Fibroblast of lung (primary cell): Measurements from ENCODE around the gene PIK3AP1. TPM values are rescaled to one million over a fixed set of nuclear protein-coding genes. Genes with fewer than 3 reads are reported as not detected.
A peak's percentile ranks its signal among the peaks of the same experiment; 100 is the strongest.

Source experiments
- DNase-seq, 2 donors: peaks; one replicate each; pipeline versions ENCODE4 v3.0.0 to v3.0.0-alpha.2; 2010; ENCODE audit warnings: low read depth in 2 of 2
- H2AFZ ChIP-seq: 2 replicates; pipeline ENCODE4 v1.5.1; 2012; ENCODE audit warnings: low read length, control low read depth, inconsistent platforms
- H3K27ac ChIP-seq: 2 replicates; pipeline ENCODE4 v1.5.1; 2011; ENCODE audit warnings: low read length, control low read depth; ENCODE audit not compliant: insufficient read depth
- H3K27me3 ChIP-seq: 2 replicates; pipeline ENCODE4 v1.5.1; 2011; ENCODE audit warnings: mild to moderate bottlenecking, low read length; ENCODE audit not compliant: control insufficient read depth, insufficient read depth
- H3K36me3 ChIP-seq: 2 replicates; pipeline ENCODE4 v1.5.1; 2011; ENCODE audit warnings: low read length; ENCODE audit not compliant: control insufficient read depth, insufficient read depth
- H3K4me1 ChIP-seq: 2 replicates; pipeline ENCODE4 v1.5.1; 2011; ENCODE audit warnings: low read length; ENCODE audit not compliant: control insufficient read depth, insufficient read depth; ENCODE audit errors: extremely low read depth
- H3K4me2 ChIP-seq: 2 replicates; pipeline ENCODE4 v1.5.1; 2011; ENCODE audit warnings: low read length, control low read depth; ENCODE audit not compliant: insufficient read depth; ENCODE audit errors: extremely low read depth
- H3K4me3 ChIP-seq, 4 experiments: fragments of 200-600 bp in 1 of 4; sonication (generic) in 1 of 4; replicated peaks in 1 of 4; 2 replicates each; pipeline ENCODE4 v1.5.1; 2011 to 2016; ENCODE audit warnings: low read length in 4 of 4, low read depth in 3 of 4, mild to moderate bottlenecking in 3 of 4, control low read depth in 2 of 4, inconsistent platforms in 1 of 4, mixed read lengths in 1 of 4; ENCODE audit not compliant: insufficient read depth in 1 of 4; ENCODE audit errors: control extremely low read depth in 1 of 4
- H3K79me2 ChIP-seq: 2 replicates; pipeline ENCODE4 v1.5.1; 2012; ENCODE audit warnings: mild to moderate bottlenecking, low read length, inconsistent platforms; ENCODE audit not compliant: control insufficient read depth, insufficient read depth
- H3K9ac ChIP-seq: 2 replicates; pipeline ENCODE4 v1.5.1; 2011; ENCODE audit warnings: mild to moderate bottlenecking, low read length, control low read depth; ENCODE audit not compliant: insufficient read depth
- H3K9me3 ChIP-seq: 2 replicates; pipeline ENCODE4 v1.5.1; 2012; ENCODE audit warnings: low read depth, low read length; ENCODE audit not compliant: control insufficient read depth, insufficient read depth
- H4K20me1 ChIP-seq: 2 replicates; pipeline ENCODE4 v1.5.1; 2011; ENCODE audit warnings: low read length; ENCODE audit not compliant: control insufficient read depth, insufficient read depth; ENCODE audit errors: extremely low read depth
- CTCF ChIP-seq, 2 donors: IDR thresholded peaks in 1 of 2; conservative IDR thresholded peaks in 1 of 2; 1 replicate in 1 of 2; 2 replicates in 1 of 2; pipeline ENCODE4 v1.5.1; 2011 to 2012; ENCODE audit warnings: low read length in 2 of 2, control low read depth in 1 of 2, inconsistent platforms in 1 of 2, low read depth in 1 of 2, mild to moderate bottlenecking in 1 of 2
- EZH2 ChIP-seq: IDR thresholded peaks from 2 replicates; pipeline ENCODE4 v1.5.1; 2012; ENCODE audit warnings: low read length, control low read depth, mild to moderate bottlenecking; ENCODE audit errors: missing control alignments
- polyA plus RNA-seq, 2 donors: library from polyadenylated mRNA; depleted of rRNA in 1 of 2; stranded (reverse) in 1 of 2; unstranded in 1 of 2; fragments of >200 nt; gene quantifications; 2 replicates each; pipeline ENCODE4 v1.2.1, GENCODE V29; 2011 to 2012; ENCODE audit warnings: missing spikeins in 1 of 2
- total RNA-seq: library from RNA; depleted of rRNA; stranded (reverse); fragments of >200 nt; gene quantifications from 2 replicates; pipeline ENCODE4 v1.2.1, GENCODE V29; 2014

The PIK3AP1 gene
- total and polyA plus RNA-seq, 2 donors (not counting 1 experiment from before 2014, with no cell fraction given): 0.17 to 0.24 TPM

GRCh38 chr10:96560489-96560888 lies 159.8 kb downstream of the PIK3AP1 start:
- TF ChIP-seq CTCF (conservative IDR thresholded peaks at IDR 0.05 in 1 of 2, IDR thresholded peaks at IDR 0.05 in 1 of 2; ENCODE audit: low read depth in 1 of 2, low read length in 2 of 2): no peak
- TF ChIP-seq EZH2: no peak
- H3K36me3 ChIP-seq: no peaks in the 10 kb centered on the region
- no peaks in the 10 kb centered on the region for H3K4me1 ChIP-seq

GRCh38 chr10:96556003-96556402 lies 164.3 kb downstream of the PIK3AP1 start:
- H3K4me3 ChIP-seq: no peak overlapping the region
- H3K27me3 ChIP-seq: no peaks in the 10 kb centered on the region
- peak; percentile 7 to 19 for DNase-seq
- no peak overlapping the region for H3K27ac ChIP-seq
- H3K4me1 ChIP-seq: no peaks in the 10 kb centered on the region
- no peaks in the 10 kb centered on the region for H3K36me3 ChIP-seq
- H3K79me2 ChIP-seq: peaks cover 2% of the 10 kb centered on the region
- no peak overlapping the region for H3K4me2 ChIP-seq
- no peaks in the 10 kb centered on the region for H3K9me3 ChIP-seq
- H2AFZ ChIP-seq: no peak overlapping the region
- H4K20me1 ChIP-seq: peaks cover 2% of the 10 kb centered on the region
- no peak overlapping the region for H3K9ac ChIP-seq
- TF ChIP-seq EZH2 (no peak), CTCF (conservative IDR thresholded peaks at IDR 0.05 in 1 of 2, IDR thresholded peaks at IDR 0.05 in 1 of 2; ENCODE audit: low read depth in 1 of 2, low read length in 2 of 2) (peak; percentile 12 to 37)

More at GRCh38 chr10:96560489-96560888, 159.8 kb downstream of the PIK3AP1 start:
- Histone ChIP-seq H2AFZ (no peak overlapping the region), H3K27me3 (no peaks in the 10 kb centered on the region), H3K79me2 (peaks cover 17% of the 10 kb centered on the region), H3K4me3 (no peak overlapping the region), H3K9ac (no peak overlapping the region), H3K27ac (no peak overlapping the region), H4K20me1 (peaks cover 6% of the 10 kb centered on the region), H3K9me3 (no peaks in the 10 kb centered on the region), H3K4me2 (no peak overlapping the region)
- DNase-seq: no peak

- Histone ChIP-seq H3K4me2 (no peak overlapping the region), H3K27ac (no peak overlapping the region), H3K9ac (no peak overlapping the region), H3K27me3 (no peaks in the 10 kb centered on the region), H3K9me3 (no peaks in the 10 kb centered on the region), H3K4me3 (no peak overlapping the region), H2AFZ (no peak overlapping the region), H3K4me1 (no peaks in the 10 kb centered on the region), H3K79me2 (peaks cover 2% of the 10 kb centered on the region), H4K20me1 (peaks cover 2% of the 10 kb centered on the region), H3K36me3 (no peaks in the 10 kb centered on the region)
- DNase-seq: no peak
- TF ChIP-seq CTCF (conservative IDR thresholded peaks at IDR 0.05 in 1 of 2, IDR thresholded peaks at IDR 0.05 in 1 of 2; ENCODE audit: low read depth in 1 of 2, low read length in 2 of 2) (no peak), EZH2 (no peak)
Measured at GRCh38 chr10:96555330-96555729, 165.0 kb downstream of the PIK3AP1 start.
